ENCODE data around the gene FOXRED1.
A peak's percentile ranks its signal among the peaks of the same experiment; 100 is the strongest.

FOXRED1 gene

DNA sequence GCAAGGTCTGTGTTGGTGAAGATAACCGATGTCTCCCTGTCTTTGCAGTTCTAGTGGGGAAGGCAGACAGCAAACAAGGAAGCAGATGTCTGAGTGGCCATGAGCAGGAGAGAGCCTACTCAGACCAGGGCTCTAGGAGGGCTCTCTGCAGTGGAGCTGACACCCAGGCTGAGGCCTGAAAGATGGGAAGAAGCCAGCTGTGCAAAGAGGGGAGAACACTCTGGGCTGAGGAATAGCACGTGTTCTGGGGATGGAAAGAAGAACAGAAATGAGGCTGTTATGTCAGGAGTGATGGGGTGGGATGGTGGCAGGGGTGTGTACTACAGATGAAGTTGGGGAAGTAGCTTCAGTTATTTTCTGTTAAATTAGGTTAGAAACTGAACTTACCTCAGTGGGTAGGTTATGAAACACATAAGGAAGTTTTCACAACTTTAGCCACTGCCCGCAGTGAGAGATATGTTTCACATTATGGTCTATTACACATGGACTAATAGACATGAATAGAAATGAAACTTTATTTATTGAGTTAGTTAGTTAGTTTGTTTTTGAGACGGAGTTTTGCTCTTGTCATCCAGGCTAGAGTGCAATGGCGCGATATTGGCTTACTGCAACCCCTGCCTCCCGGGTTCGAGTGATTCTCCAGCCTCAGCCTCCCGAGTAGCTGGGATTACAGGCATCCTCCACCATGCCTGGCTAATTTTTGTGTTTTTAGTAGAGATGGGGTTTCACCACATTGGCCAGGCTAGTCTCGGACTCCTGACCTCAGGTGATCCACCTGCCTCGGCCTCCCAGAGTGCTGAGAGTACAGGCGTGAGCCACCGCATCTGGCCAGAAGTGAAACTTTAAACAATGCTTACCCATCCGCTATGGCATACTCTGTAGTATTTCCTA is 42.7 kb downstream of the FOXRED1 start:
- FAIRE-seq (no peak), DNase-seq (ENCODE audit: low spot score) (no peak)

DNA sequence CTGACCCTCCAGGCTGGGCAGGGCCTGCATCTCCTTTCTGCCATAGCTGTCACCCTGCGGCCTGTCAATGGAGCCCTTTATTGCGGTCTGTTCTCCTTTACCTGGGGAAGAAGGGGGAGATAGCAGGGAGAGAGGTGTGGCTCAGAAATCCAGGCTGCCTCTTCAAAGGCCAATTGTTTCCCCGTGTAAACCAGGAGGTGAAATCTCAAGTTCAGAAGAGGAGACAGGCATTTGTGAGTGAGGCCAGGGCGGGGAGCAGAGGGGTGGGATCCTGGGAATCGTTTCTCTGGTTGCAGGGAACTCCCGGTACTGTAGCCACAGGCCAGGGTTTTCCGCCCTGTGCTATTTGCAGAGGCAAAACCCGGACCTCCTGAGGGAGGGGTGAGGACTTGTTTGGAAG is 44.0 kb downstream of the FOXRED1 start:
- no peak for DNase-seq (ENCODE audit: low spot score)
- FAIRE-seq: no peak

DNA sequence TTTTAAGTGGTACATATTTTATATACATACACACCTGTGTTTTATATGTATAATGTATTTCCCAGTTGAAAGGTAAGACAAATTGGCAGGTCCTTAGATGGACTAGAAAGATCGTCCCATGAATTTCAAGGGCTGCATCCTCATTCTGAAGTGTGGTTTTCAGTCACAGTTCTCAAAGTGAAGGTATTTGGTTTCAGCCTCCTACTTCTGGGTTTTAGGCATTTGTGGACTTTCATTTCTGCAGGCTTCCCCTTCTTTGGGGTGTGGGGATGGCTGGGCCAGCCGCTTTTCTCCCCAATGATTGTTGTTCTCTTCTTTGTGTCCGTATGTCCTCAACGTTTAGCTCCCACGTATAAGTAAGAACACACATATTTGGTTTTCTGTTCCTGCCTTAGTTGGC is 44.9 kb downstream of the FOXRED1 start:
- no peak for DNase-seq (ENCODE audit: low spot score)
- FAIRE-seq: no peak

DNA sequence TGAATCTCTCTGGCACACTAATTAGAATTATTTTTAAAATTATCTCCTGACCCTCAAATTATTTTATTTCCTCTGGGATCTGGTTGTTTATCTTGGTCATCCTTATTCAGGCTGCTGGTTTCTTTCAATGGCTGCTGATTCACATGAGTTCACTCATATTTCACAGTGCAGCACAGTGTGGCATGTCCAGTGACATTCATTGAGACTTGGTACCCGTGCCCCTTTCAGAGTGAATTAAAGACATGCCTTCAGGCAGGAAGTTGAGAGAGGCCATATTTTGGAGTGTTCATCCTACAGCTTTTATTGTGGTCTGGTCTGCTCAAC is 48.4 kb downstream of the FOXRED1 start:
- FAIRE-seq (no peak), DNase-seq (ENCODE audit: low spot score) (no peak)

DNA sequence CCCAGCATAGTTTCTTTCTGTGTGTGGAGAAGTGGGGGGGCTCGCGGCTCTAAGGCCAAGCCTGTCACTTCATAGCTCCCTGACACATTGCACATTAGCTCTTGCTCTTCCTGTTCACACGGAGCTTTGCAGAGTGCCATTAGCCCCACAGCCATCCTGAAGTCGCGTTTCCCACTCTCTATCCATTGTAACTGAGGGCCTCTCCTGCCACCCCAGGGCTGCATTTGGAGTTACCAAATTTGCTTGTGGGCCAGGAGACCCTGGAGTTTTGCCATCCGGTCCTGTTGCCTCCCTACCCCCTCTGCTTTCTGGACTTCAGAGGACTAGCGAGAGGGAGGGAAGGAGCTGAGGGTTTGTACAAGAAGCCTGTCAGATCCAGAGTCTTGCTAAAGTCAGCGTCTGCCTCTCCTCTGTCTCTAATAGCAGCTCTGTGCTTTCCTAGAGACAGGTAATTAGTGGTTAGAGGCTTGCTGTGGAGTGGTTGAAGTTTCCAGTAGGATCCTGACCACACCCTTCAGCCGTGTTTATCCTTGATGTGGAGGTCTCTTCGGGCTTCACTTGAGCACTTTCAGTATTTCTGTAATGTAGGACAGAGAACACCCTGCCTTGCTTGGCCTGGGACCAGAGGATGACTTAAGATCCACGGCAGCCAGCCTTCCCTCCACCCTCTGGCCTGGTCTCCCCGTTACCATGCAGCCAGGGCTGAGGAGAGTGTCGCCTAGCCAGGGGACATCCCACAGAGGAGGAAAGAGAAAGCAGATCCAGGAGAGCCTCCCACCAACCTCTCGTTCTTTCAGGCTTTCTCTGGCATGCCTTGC is 49.0 kb downstream of the FOXRED1 start:
- DNase-seq (ENCODE audit: low spot score) (no peak), FAIRE-seq (no peak)

DNA sequence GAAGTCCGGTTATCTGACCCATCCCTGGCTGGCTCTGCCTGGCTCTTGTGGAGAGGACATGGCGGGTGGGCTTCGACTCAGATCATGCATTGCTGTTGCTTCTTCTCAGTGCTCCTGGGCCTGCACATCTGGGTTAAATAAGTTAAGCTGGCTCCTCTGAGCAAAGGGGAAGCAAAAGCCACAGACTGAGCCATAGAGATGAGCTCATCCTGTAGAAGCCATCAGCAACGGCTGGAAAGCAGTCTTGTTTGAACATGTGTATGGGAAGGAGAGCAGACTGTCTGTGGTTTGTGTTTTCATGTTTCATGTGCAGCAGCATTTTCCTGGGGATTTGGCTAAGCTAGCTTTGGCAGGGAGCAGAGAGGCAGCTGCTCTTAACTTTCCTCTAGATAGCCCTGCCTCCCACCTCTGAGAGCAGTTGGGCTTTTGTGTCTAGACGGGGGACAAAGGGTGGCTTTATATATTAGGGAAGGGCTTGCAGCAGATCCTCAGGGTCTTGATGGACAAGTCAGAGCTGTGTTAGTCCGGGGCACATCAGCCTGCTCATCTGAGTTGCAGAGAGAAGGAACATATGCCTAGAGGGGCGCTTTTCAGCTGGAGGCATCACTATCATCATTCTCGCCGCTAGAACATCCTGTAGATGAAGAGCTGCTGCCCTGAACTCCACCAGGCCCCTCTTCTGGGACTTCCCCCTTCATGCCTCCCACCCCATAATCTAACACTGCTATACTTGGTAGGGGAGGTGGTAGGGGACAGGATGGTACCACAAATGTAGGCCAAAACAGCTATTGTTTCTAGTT is 49.8 kb downstream of the FOXRED1 start:
- peak; percentile 45 for DNase-seq (ENCODE audit: low spot score)
- FAIRE-seq: no peak

DNA sequence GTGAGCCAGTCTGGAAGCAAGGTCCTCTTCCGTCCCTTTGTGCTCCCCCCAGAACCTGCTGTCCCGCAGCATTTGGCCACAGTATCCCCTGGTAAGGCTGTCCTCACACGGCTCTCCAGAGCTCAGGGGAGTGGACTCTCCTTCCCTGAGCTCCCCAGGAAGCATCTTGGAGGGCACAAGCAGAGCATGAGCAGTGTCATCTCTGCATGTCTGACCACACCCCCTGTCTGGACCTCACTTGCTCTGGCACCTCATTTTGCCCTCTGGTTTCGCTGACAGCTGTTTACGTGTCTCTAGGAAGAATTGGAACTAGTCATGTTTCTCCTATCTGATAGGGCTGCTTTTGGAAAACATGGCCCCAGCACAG is 50.4 kb downstream of the FOXRED1 start:
- no peak for FAIRE-seq

DNA sequence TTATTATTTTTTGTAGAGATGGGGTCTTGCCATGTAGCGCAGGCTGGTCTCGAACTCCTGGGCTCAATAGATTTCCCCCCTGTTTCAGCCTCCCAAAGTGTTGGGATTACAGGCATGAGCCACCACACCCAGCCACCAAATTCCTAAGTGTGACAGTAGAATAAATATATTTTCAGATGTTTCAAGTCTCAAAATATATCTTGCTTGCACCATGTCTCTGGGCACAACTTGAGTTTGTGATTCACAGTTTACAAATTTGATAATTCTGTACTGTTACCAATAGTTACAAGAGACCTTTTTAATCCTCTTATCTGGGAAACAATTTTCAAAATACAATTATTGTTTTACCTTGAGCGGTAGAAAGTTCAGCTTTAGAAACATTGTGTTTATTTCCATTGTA is 54.0 kb downstream of the FOXRED1 start:
- DNase-seq (ENCODE audit: low spot score): no peak

More for the DNA sequence above, 50.4 kb downstream of the FOXRED1 start:
- DNase-seq (ENCODE audit: low spot score): no peak

DNA sequence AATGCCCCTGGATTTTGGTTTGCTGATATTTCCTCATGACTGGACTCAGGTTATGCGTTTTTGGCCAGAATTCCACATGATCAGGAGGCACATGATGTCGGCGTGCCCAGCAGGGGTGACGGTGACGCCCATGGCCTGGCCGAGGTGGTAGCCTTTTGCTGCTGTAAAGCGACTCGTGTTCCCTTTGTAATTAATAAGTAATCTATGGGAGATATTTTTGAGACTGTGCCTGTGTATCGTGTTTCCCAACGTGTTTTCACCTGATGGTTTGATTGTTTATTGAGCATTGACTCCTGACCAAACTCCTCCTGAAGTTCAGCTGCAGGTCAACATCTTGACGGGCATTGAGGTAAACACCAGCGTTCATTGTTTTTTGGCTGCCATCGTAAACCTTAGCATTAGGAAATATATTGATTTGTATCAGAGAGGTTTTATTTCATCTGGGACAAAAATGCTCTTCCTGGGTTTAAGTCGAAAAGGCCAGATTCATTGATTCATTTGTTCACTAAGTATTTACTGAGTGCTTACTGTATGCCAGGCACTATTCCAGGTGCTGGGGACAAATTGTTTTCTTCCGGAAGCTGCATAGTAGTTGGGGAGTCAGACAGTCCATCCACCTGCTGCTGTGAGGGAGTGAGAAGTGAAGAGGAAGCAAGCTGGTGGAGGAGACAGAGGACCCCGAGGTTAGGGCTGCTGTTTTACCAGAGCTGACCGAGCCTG is 58.5 kb downstream of the FOXRED1 start:
- FAIRE-seq (no peak), DNase-seq (ENCODE audit: low spot score) (no peak)

More for the DNA sequence above, 54.0 kb downstream of the FOXRED1 start:
- FAIRE-seq: no peak

Measured in urothelium cell line (cell line).